IPS-18c (cell line): ENCODE data around the gene MBL2.

Source experiments
- H3K4me3 ChIP-seq: 2 replicates; pipeline ENCODE4 v1.7.0; 2013; ENCODE audit warnings: low read depth, mild to moderate bottlenecking, low read length, moderate library complexity; ENCODE audit not compliant: insufficient read depth
- H3K9me3 ChIP-seq: one replicate; pipeline ENCODE4 v1.6.1; 2013; ENCODE audit warnings: mild to moderate bottlenecking, low read length, moderate library complexity; ENCODE audit not compliant: control insufficient read depth, insufficient read depth

MBL2 gene

DNA sequence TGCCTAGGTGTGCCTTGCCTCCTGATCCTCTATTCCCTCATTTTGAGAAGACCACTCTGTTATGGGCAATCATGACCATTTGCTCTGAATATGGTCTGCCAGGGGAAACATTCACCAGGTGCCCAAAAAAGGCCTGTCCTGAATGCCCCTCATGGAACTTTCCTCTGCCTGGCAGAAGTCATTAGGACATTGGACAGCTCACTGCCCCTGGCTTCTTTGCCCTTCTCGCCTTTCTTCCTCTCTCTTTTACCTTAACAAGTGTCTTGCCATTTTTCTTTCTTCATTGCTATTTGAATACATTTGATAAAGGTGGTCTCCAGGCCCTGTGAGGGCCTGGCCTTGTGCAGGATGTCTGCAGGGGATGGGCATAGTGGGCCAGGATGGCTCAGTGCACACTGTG is 20.3 kb downstream of the MBL2 start:
- no peaks in the 10 kb centered on the region for H3K9me3 ChIP-seq
- no peak overlapping the region for H3K4me3 ChIP-seq

DNA sequence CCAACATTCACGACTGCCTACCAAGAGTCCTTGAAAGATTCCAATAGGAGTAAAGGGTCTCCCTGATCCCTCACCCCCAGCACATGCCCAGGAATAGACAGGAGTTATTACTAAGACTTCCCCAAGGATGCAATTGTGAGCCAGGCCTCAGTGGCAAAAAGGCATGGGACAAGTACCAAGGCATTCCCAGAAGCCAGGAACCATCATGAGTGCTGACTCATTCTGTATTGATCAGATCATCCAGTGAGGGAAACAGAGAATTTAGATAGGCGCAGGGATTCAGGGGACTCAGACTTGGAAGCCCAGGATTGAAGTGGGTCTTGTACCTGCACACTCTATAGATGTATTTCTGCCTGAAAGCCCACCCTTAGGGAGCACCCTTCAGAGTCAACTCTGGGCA is 21.2 kb downstream of the MBL2 start:
- Histone ChIP-seq H3K9me3 (no peaks in the 10 kb centered on the region), H3K4me3 (no peak overlapping the region)

DNA sequence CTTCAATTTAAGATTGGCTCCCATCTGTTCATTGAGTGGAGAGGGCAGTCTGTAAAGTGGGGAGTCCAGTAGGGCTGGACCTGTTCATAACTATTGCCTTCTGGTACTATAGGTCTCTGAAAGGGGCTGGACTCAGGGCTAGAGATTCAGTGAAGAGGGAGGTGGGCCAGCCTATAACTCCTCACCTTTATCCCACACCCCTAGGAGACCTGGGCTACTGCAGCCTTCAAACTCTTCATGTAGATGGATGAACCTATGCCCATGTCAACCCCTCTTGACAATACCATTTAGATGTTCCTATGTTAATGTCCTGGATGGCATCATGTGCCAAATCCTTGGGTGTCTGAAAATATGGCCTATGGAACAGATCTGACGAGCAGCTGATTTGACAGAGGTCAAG is 22.0 kb downstream of the MBL2 start:
- H3K4me3 ChIP-seq = no peak overlapping the region
- H3K9me3 ChIP-seq = no peaks in the 10 kb centered on the region

DNA sequence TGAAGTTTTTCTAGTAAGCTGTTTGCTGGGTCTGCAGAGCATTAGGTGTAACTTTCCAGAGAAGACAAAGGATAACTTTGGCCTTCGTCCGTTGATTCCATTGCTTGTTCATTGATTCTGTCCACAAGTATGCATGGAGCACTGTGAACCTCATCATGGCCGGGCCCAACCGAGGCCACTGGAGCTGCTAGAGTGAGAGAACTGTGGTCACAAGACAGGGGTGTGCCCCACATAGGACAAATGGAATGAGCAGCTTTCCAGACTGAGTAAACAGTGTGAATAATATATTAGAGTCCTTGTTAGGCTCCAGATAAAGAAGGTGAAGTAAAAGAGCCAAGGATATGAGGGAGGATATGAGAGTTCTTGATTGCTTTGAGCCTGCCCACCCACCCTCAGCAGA is 24.9 kb downstream of the MBL2 start:
- Histone ChIP-seq H3K4me3 (no peak overlapping the region), H3K9me3 (no peaks in the 10 kb centered on the region)

DNA sequence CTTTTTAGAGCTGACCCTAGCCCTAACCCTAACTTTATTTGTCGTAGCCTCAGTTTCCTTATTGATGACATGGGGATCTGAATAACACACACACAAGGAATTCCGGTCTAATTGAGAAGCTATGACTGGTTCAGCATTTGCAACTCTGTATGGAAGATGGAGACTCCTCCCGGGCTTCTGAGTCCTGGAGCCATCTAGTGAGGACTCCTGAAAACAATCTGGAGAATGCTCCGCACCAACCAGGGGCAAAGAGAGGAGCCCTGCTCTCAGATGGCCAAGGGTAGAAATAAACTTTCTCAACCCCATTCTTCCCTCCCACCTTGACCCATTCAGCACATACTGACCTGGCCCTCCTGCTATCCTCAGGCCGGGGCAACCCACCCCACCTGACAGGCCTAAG is 26.4 kb downstream of the MBL2 start:
- Histone ChIP-seq H3K4me3 (no peak overlapping the region), H3K9me3 (no peaks in the 10 kb centered on the region)

DNA sequence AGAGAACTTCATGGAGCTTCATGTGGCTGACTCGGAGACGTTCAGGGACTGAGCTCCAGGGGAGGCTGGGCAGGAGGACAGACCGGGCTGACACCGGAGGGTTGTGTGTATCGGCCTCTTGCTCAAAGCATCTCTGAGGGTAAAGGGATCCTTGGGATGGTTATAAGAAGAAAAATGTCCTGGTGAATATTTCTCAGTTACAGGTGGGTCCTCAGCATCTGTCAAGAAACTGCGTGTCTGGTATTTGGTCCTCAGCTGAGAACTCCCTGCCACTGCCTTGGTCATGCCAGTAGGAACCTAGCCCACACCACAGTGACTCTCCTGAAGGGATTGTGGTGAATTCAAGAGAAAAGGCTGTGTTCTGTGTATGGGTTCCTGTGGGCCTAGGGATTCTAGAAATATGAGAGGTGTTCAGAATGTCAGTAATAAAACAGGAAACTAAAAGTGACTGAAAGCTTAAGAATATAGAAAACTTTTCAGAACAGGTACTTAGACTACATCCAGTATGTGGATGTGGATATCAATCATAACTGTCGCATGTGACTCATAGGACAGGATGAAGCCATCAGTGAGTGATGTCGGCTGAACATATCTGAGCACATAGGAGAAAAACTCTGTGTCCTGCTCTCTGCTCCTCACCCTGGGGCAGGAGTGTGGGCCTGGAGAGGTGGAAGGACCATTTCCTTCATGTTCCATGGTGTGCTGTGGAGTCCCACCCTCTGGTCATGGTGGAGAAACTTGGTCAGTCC is 28.4 kb downstream of the MBL2 start:
- no peak overlapping the region for H3K4me3 ChIP-seq
- H3K9me3 ChIP-seq = no peaks in the 10 kb centered on the region

DNA sequence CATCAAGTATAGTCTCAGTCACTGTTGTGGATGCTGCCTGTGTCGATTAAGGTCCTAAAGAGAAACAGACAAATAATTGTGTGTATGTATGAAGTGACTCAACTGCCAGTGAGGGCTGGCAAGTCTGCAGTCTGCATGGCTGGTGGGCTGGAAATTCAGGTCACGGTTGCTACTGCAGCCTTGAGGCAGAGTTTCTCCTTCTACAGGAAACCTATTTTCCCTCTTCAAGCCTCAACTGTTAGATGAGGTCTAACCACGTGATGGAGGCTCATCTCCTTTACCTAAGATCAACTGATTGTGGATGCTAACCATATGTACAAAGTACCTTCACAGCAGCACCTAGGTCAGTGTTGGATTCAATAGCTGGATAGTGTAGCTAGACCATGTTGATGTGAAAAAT is 29.9 kb downstream of the MBL2 start:
- no peak overlapping the region for H3K4me3 ChIP-seq
- H3K9me3 ChIP-seq = no peaks in the 10 kb centered on the region

DNA sequence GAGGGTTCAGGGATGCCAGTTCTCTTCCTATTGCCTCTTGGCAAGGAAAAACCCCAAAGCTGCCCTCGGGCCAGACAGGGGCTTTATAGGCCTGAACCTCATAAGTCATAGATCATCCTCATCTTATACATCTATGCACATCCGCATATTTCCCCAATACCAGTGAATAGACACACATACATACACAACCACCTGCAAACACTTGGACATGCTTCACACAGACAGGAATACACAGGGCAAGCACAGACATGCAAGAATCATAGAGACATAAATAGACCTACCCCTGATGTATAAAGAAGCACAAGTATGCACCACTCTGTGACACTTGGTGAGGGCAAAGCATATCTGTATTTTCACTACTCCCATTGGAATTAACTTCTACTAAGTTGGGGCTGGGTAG is 30.7 kb downstream of the MBL2 start:
- Histone ChIP-seq H3K4me3 (no peak overlapping the region), H3K9me3 (no peaks in the 10 kb centered on the region)

DNA sequence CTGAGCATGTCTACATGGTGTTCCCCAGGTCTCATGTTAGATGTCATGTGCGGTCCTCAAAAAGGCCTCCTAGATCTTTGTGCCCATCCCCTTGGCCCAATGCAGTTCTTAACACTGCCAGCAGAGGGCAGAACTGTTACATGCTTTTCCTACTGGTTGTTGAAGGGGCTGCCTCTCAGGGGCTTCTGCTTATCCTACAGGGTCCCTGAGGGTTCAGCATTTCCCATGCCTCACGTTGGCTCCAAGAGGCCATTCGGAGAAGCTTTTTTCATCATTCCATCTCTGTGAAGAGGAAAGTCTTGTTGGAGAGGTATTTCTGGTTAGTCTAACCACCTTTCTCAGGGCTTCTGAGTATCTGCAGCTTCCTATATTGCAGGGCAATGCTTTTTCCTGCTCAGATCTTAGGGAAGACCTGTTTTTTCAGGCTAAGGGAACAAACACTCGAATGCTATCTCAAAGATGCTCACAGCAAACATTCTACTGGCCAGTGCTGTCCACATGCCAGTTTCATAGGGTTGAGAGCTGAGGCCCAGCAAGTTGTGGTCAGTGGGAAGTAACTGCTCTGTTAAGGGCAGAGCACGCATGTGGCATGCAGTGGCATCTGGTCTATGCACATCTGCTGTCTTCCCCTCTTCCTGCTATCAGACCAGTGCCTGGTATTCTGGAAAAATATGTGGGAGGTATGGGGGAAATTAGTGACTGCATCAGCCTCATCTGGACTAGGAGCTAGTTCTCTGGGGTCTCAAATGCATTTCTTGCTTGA is 31.5 kb downstream of the MBL2 start:
- peaks cover 2% of the 10 kb centered on the region for H3K9me3 ChIP-seq
- H3K4me3 ChIP-seq = no peak overlapping the region

DNA sequence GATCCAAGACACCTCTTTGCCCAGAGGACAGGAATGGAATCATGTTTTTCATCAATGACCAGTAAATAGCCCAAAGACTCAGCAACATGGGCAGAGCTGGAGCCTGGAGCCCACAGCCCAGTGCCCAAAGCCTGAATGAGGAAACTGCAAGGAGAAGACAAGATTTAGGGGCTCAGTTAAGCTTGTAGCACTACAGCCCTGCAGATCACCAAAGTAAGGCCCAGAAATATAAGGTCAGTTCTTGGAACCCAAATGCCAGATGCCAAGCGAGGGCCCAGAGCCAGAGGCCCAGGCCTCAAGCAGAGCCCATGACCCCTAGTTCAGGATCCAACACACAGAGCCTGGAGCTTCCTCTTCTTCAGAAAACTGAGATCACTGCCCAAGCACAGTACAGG is 32.4 kb downstream of the MBL2 start:
- Histone ChIP-seq H3K4me3 (no peak overlapping the region), H3K9me3 (peaks cover 6% of the 10 kb centered on the region)

DNA sequence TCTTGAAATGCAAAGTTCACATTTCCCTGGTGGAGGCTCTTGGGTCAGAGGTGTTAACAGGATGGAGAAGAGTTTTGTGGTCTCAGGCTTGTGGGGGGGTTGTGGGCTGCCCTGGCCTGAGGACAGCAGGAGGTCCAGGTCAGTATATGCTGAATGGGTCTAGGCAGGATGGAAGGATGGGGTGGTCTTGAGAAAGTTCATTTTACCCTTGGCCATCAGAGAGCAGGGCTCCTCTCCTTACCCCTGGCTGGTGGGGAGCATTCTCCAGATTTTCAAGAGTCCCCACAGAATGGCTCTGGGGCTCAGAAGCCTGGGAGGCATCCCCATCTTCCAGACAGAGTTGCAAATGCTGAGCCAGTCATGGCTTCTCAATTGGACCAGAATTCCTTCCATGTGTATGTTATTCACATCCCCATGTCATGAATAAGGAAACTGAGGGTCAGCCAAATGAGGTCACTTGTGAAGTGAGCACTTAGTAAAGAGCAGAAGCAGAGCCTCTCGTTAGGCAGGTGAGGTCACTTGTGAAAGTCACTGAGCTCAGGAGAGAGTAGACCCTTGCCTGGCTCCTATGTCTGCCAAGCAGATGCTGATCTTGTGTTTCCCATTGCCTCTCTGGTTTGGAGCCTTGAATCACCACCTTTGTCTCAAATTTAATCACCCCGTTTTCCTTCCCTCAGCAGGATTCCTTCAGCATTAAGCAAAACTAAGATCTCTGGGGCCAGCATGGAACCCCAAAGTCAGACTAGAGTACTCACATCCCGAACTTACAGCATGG is 33.0 kb downstream of the MBL2 start:
- Histone ChIP-seq H3K9me3 (peaks cover 6% of the 10 kb centered on the region), H3K4me3 (no peak overlapping the region)

DNA sequence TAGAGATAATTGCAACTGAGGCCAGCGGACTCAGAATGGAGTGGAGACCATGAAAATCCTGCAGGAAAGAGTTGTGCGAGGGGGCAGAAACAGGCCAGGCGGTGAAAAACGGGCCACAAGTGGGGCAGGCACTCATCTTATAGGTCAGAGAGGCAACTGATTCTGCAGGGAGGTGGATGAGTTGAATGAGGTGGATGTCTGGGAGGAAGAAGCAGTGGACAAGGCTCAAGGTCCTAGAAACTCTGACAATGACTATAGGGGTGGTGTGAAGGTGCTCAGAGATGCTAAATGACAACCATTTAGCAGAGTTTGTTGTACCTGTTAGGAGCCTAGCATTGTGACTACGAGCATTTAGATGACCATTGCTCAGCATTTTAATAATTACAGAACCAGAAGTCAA is 33.6 kb downstream of the MBL2 start:
- peaks cover 6% of the 10 kb centered on the region for H3K9me3 ChIP-seq
- no peak overlapping the region for H3K4me3 ChIP-seq

DNA sequence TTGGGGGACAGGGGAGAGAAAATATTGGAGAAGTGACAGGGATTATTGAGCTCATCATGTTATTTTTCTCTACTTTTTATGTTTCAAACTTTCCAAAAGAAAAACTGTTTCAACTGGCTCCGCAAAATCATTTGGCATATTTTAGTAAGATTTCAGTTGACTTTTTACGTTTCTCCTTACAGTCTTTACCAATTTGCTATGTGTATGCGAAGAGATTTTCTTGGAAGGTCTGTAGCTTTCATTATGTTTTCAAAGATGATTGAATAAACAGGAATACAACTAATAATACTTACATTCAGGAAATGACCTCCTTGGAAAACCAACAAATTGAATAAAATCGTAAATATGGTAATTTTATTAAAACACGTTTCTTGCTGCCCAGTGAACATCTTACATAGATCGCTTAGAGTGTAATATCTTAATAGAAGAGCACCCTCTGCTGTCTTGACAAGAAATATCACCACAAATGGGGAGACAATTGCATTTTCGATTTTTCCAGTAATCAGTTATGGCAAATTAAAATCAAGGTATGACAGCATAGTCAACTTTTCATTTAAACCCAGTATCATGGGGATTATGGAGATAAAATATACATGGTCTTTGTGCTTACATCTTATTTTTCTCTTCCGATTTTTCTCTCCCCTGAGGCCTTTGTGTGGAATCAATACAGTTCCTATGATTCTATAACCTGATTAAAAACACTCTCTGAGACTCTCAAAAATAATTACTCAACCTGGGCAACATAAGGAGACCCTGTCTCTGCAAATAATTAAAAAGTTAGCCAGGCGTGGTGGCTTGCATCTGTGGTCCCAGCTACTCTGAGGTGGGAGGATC is 43.1 kb downstream of the MBL2 start:
- Histone ChIP-seq H3K9me3 (no peaks in the 10 kb centered on the region), H3K4me3 (no peak overlapping the region)

DNA sequence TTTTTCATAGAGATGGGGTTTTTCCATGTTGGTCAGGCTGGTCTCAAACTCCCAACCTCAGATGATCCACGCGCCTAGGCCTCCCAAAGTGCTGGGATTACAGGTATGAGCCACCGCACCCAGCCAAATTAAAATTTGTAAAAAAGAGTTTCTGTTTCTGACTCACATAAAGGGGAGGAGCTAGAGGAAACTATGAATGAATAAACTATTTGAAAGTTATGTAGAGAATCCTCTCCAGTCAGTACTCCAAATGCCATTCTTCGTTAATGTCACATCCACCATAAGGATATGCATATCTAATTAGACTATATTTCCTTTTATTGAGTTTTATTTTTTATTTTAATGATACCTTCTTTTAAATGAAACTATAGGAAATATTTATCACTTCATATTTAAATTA is 52.6 kb downstream of the MBL2 start:
- no peaks in the 10 kb centered on the region for H3K9me3 ChIP-seq
- H3K4me3 ChIP-seq = no peak overlapping the region
